GM20431 (cell line): Measurements from ENCODE around the gene BLOC1S6.

ENCODE experiments used
- in situ Hi-C: fragments of 300-500 bp; cut with MseI, MboI; formaldehyde crosslinking; loops from one replicate; pipeline ENCODE4 v1.15.0; 2020; ENCODE audit warnings: low sequenced_read_pairs; ENCODE audit not compliant: unreplicated experiment

Gene BLOC1S6

GRCh38 chr15:45587095-45587862 is at the start of gene BLOC1S6:
Gene BLOC1S6, plus strand, starts transcription at chr15:45587379. Its CDS starts 65 bp downstream, at chr15:45587444.
- in situ Hi-C loops, result no loop called here

GRCh38 chr15:45539680-45540079 is 47.5 kb upstream of the BLOC1S6 start:
- in situ Hi-C loops, result no loop called here

GRCh38 chr15:45540531-45540930 is 46.6 kb upstream of the BLOC1S6 start:
- in situ Hi-C loops, result no loop called here

GRCh38 chr15:45543051-45543450 is 44.1 kb upstream of the BLOC1S6 start:
- in situ Hi-C loops, result no loop called here

GRCh38 chr15:45544266-45545023 is 42.7 kb upstream of the BLOC1S6 start:
- in situ Hi-C loops, result no loop called here

GRCh38 chr15:45546789-45547188 is 40.4 kb upstream of the BLOC1S6 start:
- in situ Hi-C loops, result no loop called here

GRCh38 chr15:45548753-45549520 is 38.2 kb upstream of the BLOC1S6 start:
- in situ Hi-C loops, result no loop called here

GRCh38 chr15:45549541-45550220 is 37.5 kb upstream of the BLOC1S6 start:
- in situ Hi-C loops, result no loop called here

GRCh38 chr15:45550436-45550835 is 36.7 kb upstream of the BLOC1S6 start:
- in situ Hi-C loops, result no loop called here

GRCh38 chr15:45551676-45552075 is 35.5 kb upstream of the BLOC1S6 start:
- in situ Hi-C loops, result no loop called here

- in situ Hi-C loops, result no loop called here
These were observed 31.1 kb upstream of the BLOC1S6 start for GRCh38 chr15:45555934-45556608.

- in situ Hi-C loops, result no loop called here
These were observed 14.6 kb upstream of the BLOC1S6 start for GRCh38 chr15:45572617-45573016.

- in situ Hi-C loops, result no loop called here
These were observed 13.1 kb upstream of the BLOC1S6 start for GRCh38 chr15:45573961-45574629.

GRCh38 chr15:45581919-45582318 is 5.3 kb upstream of the BLOC1S6 start:
- in situ Hi-C loops, result no loop called here

- in situ Hi-C loops, result no loop called here
These were observed 3.2 kb upstream of the BLOC1S6 start for GRCh38 chr15:45583731-45584639.

- in situ Hi-C loops, result no loop called here
These were observed 1.9 kb upstream of the BLOC1S6 start for GRCh38 chr15:45585069-45585791.

- in situ Hi-C loops, result no loop called here
These were observed 1.1 kb upstream of the BLOC1S6 start for GRCh38 chr15:45586125-45586524.
